GM18873 (cell line): ENCODE results near the gene CASP8.
A peak's percentile ranks its signal among the peaks of the same experiment; 100 is the strongest.

Experiments
- ATAC-seq: cut with Tn5 transposase; IDR thresholded peaks from one replicate; pipeline ENCODE4 v1.9.1; 2021; ENCODE audit warnings: mild to moderate bottlenecking, moderate library complexity, moderate number of reproducible peaks; ENCODE audit not compliant: unreplicated experiment, low FRiP score

Gene CASP8

DNA sequence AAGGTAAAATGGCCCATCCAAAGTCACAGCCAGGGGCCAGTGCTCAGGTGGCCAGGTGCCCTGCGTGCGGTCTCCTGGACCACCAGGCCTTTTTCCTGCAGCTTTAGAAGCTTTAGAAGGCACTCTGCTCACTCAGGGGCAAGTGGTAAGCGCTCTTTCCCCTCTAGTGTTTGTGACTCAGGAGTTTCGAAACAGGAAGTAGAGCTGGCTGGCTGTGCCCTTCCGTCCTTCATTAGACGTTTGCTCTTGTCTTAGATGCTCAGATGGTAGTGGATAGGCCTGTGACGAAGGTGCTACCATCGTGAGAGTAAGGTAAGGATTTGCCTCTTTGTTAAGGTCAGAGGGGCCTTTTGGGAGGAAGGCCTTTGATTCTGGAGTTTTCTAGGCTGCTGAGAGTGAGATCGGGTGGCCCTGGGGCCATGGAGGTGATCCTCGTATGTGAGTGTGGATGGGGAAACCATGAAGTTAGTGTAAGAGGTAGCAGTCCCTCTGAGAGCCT is at the start of gene CASP8:
Gene CASP8, plus strand, starts transcription at position 235 of the 499 bp plus-strand sequence. CDS start 5,951 bp downstream, outside the sequence.
- no peak for ATAC-seq

DNA sequence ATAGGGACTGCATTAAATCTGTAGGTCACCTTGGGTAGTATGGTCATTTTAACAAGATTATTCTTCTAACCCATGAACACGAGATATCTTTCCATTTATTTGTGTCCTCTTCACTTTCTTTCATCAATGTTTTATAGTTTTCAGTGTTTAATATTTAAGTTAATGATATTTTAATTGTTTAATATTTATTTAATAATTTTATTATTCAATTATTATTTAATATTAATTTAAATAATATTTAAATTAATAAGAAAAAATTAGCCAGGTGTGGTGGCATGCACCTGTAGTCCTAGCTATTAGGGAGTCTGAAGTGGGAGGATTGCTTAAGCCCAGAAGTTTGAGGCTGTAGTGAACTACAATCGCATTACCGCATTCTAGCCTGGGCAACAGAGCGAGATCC is 44.4 kb upstream of the CASP8 start:
- no peak for ATAC-seq

DNA sequence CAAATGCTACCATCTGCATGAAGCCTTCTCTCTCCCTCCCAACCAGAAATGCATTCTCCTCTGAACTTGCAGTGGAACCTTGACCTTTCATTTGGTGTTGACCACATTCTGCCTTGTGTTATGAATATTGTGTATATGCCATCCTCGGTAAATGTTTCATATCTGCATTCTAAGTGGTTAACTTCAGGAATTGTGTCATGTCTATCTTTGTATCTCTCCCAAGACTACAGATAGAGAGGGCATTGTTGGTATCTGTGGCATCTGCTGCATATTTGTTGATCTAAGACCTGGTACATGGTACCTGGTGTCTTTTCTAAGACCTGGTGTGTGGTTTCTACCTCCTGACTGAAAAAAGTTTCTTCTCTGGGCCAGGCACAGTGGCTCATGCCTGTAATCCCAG is 43.4 kb upstream of the CASP8 start:
- no peak for ATAC-seq

- no peak for ATAC-seq
Measured at GRCh38 chr2:201218780-201219179, 41.6 kb upstream of the CASP8 start.

DNA sequence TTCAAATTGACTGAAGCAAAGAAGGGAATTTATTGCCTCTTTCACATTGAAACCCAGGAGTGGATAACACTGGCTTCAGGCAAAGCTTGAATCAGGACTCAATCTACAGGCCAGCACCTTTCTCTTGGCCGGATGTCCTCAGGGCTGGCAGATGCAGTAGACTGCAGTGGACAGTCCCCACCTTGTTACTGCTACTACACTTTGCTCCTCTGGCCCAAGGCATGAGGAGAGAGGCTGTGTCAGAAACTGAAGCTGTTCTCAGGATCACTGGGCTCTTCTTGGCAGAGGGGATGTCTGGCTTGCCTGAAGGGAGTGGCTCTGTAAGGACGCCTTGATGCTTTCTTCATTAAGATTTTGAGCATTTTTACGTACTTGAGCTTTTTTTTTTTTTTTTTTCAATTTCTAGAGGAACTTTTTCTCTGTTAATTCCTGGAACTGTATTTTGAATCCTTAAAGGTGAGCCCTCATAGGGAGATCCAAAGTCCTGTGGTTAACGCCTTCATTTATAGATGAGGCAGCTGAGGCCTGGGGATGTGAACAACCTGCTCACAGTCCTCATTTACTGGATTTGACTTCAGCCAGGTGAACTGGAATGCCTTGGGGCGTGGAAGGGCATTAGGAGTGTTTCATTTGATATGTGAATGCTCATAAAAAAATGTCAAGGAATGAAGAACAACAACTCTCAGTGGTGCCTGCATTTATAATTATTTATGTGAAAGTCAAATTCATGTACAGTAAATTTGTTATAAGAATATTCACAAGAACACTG is 40.8 kb upstream of the CASP8 start:
- ATAC-seq, result no peak

GRCh38 chr2:201220102-201220570 is 40.2 kb upstream of the CASP8 start:
- ATAC-seq, result no peak

GRCh38 chr2:201223089-201224073 is 37.0 kb upstream of the CASP8 start:
- ATAC-seq, result peak; percentile 90

GRCh38 chr2:201228271-201228911 is 31.9 kb upstream of the CASP8 start:
- ATAC-seq, result no peak

DNA sequence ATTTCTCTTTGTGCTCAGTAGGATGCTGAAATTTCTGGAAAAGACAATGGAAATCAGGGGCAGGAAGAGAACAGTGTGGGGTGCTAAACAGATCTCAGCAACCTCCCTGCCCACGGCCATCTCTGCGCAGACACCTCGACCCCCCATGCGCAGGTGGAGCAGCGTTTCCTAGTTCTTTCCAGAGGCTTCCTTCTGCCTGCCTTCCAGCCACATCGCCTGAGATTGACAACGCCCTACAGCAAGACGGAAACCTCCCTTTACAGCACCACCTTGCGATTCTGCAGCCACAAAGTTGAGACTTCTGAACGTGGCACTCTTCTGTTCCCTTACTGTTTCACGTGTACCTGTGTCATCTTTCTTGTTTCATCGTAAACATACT is 31.4 kb upstream of the CASP8 start:
- ATAC-seq, result no peak

DNA sequence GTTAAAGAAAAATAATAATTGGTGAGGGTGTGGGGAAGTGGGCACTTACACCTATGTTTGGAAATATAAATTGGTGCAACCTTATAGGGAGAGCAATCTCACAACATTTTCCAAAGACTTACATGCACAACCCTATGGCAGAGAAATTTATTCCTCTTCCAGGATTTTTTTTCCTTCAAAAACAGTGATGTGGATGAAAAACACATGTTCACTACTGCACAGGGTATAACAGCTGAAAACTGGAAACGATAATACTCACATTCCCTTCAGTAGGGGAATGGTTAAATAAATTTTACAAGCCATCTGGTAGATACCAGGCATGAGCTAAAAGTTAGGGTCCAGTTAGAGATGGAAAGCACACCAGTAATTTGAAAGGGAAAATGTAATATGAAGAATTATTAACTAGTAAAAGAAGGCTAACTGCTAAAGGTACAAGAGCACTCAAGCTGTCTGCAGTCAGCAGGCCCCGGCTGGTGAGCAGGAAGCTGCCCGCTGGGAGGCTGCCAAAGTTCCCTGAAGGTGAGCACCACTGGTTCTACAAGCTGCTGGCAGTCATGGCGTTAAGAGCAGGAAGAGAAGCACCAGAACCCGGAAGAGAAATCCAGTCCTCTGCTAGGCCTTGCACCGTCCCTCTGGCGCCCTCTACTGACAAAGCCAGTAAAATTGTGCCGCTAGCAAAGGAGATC is 28.4 kb upstream of the CASP8 start:
- peak; percentile 40 for ATAC-seq

- no peak for ATAC-seq
Measured at GRCh38 chr2:201232467-201232815, 27.9 kb upstream of the CASP8 start.

DNA sequence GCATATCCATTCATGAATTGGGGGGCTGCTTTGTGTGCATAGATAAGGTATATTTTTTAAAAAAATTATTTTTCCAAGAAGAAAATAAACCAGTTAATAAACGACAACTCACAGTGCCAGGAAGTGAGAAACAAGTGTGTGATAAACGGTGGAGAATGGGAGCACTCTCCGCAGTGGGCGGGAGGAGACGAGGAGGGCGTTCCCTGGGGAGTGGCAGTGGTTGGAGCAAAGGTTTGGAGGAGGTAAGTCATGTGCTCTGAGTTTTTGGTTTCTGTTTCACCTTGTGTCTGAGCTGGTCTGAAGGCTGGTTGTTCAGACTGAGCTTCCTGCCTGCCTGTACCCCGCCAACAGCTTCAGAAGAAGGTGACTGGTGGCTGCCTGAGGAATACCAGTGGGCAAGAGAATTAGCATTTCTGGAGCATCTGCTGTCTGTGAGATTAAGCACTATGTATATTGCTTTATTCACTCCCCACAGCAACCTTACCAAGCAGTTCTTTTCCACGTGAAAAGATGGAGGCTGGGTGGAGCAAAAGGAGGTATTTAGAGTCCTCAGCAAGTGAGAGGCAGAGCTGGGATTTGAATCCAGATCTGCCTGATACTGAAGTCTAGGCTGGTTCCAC is 27.0 kb upstream of the CASP8 start:
- ATAC-seq, result peak; percentile 93

DNA sequence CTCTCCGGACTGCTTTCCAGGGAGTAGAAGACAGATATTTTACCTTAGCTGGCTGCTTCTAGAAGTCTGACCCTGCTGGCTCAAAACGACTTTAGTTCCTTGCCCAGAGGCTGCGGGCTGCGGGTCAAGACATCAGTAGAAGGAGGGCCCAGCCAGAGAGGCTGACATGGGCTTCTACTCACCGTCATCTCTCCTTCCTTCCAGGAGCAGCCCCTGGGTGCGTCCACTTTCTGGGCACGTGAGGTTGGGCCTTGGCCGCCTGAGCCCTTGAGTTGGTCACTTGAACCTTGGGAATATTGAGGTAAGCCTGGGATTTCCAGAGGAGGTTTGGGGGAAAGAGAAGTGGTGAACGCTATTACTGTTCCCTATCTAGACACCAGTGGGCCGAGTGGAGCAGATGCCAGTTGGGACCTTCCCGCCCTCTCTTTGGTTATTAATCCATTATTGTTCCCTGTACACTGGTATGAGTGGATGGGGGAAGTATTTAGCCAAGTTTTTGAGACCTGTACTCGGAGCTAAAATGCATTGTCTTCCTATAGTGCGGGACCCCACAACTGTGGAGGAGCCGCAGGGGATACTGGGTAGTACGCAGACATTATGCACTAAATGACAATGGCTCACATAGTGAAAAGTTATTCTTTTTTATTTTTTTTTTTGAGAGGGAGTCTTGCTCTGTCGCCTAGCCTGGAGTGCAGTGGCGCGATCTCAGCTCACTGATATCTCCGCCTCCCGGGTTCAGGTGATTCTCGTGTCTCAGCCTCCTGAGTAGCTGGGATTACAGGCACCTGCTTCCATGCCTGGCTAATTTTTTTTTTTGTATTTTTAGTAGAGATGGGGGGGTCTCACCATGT is 26.3 kb upstream of the CASP8 start:
- ATAC-seq, result no peak

DNA sequence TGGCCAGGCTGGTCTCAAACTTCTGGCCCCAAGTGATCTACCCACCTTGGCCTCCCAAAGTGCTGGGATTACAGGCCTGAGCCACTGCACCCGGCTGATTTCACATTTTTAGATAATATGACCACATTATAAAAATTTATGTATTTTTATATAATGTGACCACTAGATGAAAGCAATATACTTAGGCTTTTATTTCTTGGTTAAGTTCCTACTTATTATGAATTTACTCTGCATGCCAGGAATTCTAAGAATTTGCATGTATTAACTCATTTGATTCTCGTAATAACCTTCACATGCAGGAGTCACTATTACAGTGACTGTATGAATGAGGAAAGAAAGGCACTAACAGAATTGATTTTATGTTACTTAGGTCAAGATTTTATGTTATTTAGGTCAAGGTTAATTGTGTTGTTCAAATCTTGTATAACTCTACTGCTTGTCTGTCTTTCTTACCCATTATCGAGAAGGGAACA is 25.6 kb upstream of the CASP8 start:
- ATAC-seq, result no peak

DNA sequence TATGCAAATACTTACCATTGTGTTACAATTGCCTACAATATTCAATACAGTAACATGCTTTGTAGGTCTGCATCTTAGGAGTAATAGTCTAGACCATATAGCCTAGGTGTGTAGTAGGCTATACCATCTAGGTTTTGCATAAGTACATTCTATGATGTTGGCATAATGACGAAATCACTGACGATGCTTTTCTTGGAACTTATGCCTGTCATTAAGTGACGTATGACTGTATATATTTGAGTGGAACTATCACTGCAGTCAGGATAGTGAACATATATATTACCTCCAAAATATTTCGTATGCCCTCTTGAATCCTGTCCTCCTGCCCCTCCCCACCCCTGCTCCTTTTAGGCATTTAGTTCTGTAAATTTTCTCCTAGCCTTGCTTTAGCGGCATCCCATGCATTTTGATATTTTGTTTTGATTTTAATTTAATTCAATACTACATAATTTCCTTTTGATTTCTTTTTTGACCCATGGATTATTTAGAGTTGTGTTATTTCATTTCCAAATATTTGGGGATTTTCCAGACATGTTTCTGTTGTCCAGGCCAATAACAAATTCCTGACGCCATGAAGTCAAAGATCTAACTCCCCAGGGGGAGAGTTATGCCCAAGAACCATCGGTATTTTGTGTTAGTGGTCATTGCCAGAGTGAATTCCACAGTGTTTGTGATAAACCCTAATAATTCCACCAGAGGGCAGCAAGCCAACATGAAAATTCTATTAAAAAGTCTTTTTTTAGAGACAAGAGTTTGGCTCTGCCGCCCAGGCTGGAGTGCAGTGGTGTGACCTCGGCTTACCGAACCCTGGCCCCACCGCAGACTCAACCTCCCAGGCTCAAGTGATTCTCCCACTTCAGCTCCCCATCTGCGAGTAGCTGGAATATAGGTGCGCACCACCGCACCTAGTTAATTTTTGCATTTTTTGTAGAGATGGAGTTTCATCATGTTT is 24.2 kb upstream of the CASP8 start:
- ATAC-seq, result no peak

DNA sequence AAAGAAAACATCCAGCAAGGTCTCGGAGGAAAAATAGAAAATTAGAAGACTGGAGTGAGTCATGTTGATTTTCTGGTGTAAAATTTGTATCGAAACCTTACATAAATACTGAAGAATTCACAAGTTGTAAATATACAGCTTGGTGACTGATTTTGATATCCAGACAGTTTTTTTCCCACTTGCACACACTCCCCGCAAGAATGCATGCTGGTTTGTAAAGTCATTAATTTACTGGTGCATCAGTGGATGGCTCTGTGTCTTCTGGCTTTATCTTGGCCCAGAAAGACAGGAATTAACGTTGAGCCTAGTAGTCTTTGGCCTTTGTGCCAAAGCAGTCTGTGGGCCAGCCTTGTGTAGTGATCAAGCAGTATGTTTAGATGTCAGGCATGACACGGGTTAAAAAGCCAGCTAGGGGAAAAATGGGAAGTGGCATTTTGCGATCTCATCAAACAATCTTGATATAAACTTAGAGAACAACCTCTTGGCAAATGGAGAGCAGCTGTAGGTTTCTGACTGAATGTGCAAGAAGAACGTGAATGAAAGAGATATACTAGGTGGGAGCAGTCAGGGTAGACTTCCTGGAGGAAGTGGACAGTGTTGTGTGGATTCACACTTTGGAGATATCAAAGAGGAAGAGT is 22.7 kb upstream of the CASP8 start:
- ATAC-seq, result no peak
